Fibroblast of pulmonary artery (primary cell): ENCODE data around the gene TMEM213.

Experiments used
- DNase-seq: peaks from one replicate; pipeline ENCODE4 v3.0.0-alpha.2; 2010; ENCODE audit warnings: low read depth
- H3K4me3 ChIP-seq: replicated peaks from 2 replicates; pipeline ENCODE4 v1.5.1; 2011; ENCODE audit warnings: low read depth, mild to moderate bottlenecking, control low read depth, low read length, moderate library complexity
- TF ChIP-seq, protein P1 (sequence below): IDR thresholded peaks from 2 replicates; pipeline ENCODE4 v1.5.1; 2011; ENCODE audit warnings: mild to moderate bottlenecking, control low read depth, low read length, inconsistent platforms; ENCODE audit errors: missing control alignments

TMEM213 gene

DNA sequence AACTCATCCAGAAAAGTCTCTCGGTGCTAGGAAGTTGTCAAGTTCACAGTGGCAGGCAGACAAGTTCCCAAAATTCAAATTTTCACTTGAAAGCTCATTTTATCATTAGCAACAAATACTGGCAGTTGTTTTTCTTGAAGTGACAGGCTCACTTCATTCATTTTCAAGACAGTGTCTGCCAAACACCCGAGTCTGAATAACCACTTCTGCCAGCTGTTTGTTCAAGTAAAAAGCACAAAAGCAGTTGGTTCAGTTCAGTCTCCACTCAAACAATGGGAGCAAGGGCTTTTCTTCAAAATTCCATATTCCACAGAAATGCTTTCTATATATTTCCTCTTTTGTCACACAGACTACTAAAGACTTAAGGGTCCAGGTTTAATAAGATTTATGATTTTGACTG is 47.9 kb downstream of the TMEM213 start:
- DNase-seq, result no peak
- TF ChIP-seq, protein P1, sequence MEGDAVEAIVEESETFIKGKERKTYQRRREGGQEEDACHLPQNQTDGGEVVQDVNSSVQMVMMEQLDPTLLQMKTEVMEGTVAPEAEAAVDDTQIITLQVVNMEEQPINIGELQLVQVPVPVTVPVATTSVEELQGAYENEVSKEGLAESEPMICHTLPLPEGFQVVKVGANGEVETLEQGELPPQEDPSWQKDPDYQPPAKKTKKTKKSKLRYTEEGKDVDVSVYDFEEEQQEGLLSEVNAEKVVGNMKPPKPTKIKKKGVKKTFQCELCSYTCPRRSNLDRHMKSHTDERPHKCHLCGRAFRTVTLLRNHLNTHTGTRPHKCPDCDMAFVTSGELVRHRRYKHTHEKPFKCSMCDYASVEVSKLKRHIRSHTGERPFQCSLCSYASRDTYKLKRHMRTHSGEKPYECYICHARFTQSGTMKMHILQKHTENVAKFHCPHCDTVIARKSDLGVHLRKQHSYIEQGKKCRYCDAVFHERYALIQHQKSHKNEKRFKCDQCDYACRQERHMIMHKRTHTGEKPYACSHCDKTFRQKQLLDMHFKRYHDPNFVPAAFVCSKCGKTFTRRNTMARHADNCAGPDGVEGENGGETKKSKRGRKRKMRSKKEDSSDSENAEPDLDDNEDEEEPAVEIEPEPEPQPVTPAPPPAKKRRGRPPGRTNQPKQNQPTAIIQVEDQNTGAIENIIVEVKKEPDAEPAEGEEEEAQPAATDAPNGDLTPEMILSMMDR, result no peak
- no peak overlapping the region for H3K4me3 ChIP-seq

DNA sequence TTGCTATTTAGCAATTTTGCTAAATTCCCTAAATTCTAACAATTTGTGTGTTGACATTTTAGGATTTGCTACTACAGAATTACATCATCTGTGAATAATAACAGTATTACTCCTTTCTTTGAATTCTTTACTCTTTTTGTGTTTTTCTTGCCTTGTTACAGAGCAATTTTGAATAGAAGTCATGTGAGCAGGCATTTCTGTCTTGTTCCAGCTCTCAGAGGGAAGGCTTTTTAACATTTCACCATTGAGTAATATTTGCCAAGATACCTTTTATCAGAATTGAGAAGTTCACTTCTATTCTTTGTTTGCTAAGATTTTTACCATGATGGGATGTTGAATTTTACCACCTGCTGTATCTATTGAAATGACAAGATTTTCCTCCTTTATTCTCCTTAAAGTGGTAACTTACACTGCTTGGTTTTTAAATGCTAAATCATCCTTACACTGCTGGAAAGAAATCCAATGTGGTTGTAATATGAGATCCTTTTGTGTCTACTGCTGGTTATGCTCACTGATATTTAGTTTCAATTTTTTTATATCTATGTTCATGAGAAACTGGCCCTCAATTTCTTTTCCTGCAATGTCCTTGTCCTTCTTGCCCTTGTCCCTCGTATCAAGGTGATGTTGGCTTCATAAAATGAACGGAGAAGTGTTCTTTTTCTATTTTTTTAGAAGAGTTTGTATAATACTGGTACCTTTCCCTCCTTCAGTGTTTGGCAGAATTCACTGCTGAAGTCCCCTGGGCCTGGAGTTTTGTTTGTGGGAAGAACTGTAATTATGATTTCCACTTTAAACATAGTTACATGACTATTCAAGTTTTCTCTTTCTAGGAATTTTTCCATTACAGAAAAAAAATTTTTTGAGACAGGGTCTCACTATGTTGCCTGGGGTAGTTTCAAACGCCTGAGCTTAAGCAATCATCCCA is 50.5 kb downstream of the TMEM213 start:
- peak; percentile 16 for DNase-seq
- TF ChIP-seq, protein P1, result no peak
- no peak overlapping the region for H3K4me3 ChIP-seq

DNA sequence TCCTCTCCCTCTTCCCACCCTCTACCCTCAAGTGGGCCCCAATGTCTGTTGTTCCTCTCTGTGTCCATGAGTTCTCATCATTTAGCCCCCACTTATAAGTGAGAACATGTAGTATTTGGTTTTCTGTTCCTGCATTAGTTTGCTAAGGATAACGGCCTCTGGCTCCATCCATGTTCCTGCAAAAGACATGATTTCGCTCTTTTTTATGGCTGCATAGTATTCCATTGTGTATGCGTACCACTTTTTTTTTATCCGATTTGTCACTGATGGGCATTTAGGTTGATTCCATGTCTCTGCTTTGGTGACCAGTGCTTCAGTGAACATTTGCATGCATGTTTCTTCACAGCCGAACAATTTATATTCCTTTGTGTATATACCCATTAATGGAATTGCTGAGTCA is 51.9 kb downstream of the TMEM213 start:
- TF ChIP-seq, protein P1, result no peak

DNA sequence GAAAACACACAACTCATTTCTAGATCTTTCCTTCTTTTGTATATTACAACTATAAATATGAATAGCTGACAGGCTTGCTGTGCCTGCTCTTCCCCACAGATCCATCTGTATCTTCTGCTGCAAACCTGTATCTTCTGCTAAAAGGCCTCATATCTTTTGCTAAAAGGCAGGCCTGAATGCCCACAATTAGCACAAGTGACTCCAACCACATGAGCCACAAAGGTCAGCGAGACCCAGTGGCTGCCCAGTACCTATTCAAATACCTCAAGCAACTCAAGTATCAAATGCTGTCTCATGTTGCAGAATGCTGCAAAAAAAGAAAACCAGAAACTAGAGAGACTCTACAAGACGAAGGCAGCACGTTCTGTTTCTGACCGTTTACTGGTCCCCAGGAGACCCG is 54.7 kb downstream of the TMEM213 start:
- no peak for DNase-seq
- H3K4me3 ChIP-seq, result no peak overlapping the region
- TF ChIP-seq, protein P1, result no peak

More for the DNA sequence above, 51.9 kb downstream of the TMEM213 start:
- H3K4me3 ChIP-seq, result no peak overlapping the region
- no peak for DNase-seq

DNA sequence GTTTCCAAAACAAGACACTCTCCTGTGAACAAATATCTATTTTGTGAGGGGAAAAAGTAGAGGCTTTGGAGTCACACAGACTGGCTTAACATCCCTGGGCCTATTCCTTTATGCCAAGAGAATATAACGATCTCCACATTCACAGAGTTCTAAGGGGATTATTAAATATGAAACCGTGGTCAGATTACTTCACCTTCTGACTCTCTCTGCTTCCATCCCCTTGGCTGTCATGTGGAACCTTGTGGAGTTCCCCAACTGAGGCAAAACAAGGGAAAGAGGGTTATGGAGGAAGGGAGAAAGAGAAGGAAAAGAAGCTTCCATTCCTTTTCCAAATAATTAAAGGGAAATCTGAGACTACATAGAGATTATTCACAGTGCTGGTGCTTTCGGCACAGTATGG is 55.7 kb downstream of the TMEM213 start:
- H3K4me3 ChIP-seq, result no peak overlapping the region
- TF ChIP-seq, protein P1, result no peak
- no peak for DNase-seq

DNA sequence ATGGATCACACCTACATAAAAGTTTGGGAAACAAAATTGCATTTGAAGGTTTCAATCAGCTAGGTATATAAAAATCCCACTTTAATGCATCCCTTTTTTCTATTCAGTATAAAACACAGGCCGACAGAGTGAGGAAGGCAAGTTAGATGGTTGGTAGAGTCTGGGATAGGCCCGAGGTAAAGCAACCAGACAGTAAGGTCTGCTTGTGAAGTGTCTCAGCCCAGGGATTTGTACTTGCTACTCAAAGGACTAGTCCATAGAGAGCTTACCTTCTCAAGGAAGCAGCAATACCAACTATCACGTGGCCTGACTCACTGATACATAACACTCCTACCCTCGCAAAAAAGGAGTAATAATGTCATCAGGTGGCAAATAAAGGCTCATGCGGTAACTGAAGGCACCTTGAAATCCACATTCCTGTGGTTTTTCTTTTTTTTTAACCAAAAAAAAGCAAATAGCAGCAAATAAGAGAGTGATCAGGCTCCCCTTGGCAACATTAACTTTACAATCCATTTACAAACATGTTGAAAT is 56.4 kb downstream of the TMEM213 start:
- H3K4me3 ChIP-seq, result no peak overlapping the region
- DNase-seq, result no peak
- TF ChIP-seq, protein P1, result no peak
